Measurements from ENCODE around the gene TCERG1L. TPM values are rescaled to one million over a fixed set of nuclear protein-coding genes. Genes with fewer than 3 reads are reported as not detected.
"Not testable (repeated sequence)": the region's sequence is repeated elsewhere in the genome, so short reads cannot be mapped to it uniquely, and the experiment has no call there.

The TCERG1L gene
- total RNA-seq, 1 donor from 2014 or later: 2.7 TPM

GRCh38 chr10:131323025-131323424 is 11.5 kb upstream of the TCERG1L start:
- H3K9me3 Mint-ChIP-seq: no peaks in the 10 kb centered on the region
- no peak overlapping the region for H3K4me3 Mint-ChIP-seq

GRCh38 chr10:131322575-131322974 is 11.1 kb upstream of the TCERG1L start:
- H3K27me3 Mint-ChIP-seq: peaks cover 65% of the 10 kb centered on the region
- not testable (repeated sequence) for H3K4me1 Mint-ChIP-seq (ENCODE audit: unreplicated experiment); H3K36me3 Mint-ChIP-seq; H3K27ac Mint-ChIP-seq; H3K9me3 Mint-ChIP-seq; DNase-seq (ENCODE audit: extremely low spot score, unreplicated experiment); H3K4me3 Mint-ChIP-seq

More at GRCh38 chr10:131323025-131323424, 11.5 kb upstream of the TCERG1L start:
- no peaks in the 10 kb centered on the region for H3K36me3 Mint-ChIP-seq
- no peak for TF ChIP-seq CTCF (conservative IDR thresholded peaks at IDR 0.05)
- no peak for DNase-seq (ENCODE audit: extremely low spot score, unreplicated experiment)
- H3K4me1 Mint-ChIP-seq (ENCODE audit: unreplicated experiment): no peaks in the 10 kb centered on the region
- H3K27ac Mint-ChIP-seq: no peak overlapping the region
- peaks cover 67% of the 10 kb centered on the region for H3K27me3 Mint-ChIP-seq

GRCh38 chr10:131320860-131321604 is 9.5 kb upstream of the TCERG1L start:
- H3K27me3 Mint-ChIP-seq: peaks cover 56% of the 10 kb centered on the region
- DNase-seq (ENCODE audit: extremely low spot score, unreplicated experiment): no peak
- H3K9me3 Mint-ChIP-seq: no peaks in the 10 kb centered on the region
- no peaks in the 10 kb centered on the region for H3K36me3 Mint-ChIP-seq
- no peak overlapping the region for H3K4me3 Mint-ChIP-seq
- no peak for TF ChIP-seq CTCF (conservative IDR thresholded peaks at IDR 0.05)
- no peak overlapping the region for H3K27ac Mint-ChIP-seq
- peaks cover 4% of the 10 kb centered on the region for H3K4me1 Mint-ChIP-seq (ENCODE audit: unreplicated experiment)

- Mint-ChIP-seq H3K4me3 (no peak overlapping the region), H3K27ac (no peak overlapping the region), H3K9me3 (no peaks in the 10 kb centered on the region), H3K36me3 (no peaks in the 10 kb centered on the region), H3K27me3 (peaks cover 59% of the 10 kb centered on the region), H3K4me1 (ENCODE audit: unreplicated experiment) (peaks cover 7% of the 10 kb centered on the region)
- TF ChIP-seq CTCF (conservative IDR thresholded peaks at IDR 0.05): no peak
- DNase-seq (ENCODE audit: extremely low spot score, unreplicated experiment): no peak
Observed at GRCh38 chr10:131318814-131319213, 7.3 kb upstream of the TCERG1L start.

GRCh38 chr10:131318291-131318690 is 6.8 kb upstream of the TCERG1L start:
- Mint-ChIP-seq H3K4me3 (no peak overlapping the region), H3K27ac (no peak overlapping the region), H3K36me3 (no peaks in the 10 kb centered on the region), H3K27me3 (peaks cover 55% of the 10 kb centered on the region), H3K9me3 (no peaks in the 10 kb centered on the region), H3K4me1 (ENCODE audit: unreplicated experiment) (peaks cover 7% of the 10 kb centered on the region)
- no peak for DNase-seq (ENCODE audit: extremely low spot score, unreplicated experiment)
- TF ChIP-seq CTCF (conservative IDR thresholded peaks at IDR 0.05): no peak

GRCh38 chr10:131316321-131317075 is 5.0 kb upstream of the TCERG1L start:
- H3K4me3 Mint-ChIP-seq: no peak overlapping the region
- H3K9me3 Mint-ChIP-seq: no peaks in the 10 kb centered on the region
- DNase-seq (ENCODE audit: extremely low spot score, unreplicated experiment): no peak
- no peak overlapping the region for H3K27ac Mint-ChIP-seq
- H3K27me3 Mint-ChIP-seq: peaks cover 49% of the 10 kb centered on the region
- H3K4me1 Mint-ChIP-seq (ENCODE audit: unreplicated experiment): peaks cover 14% of the 10 kb centered on the region
- no peak for TF ChIP-seq CTCF (conservative IDR thresholded peaks at IDR 0.05)
- H3K36me3 Mint-ChIP-seq: no peaks in the 10 kb centered on the region

Data from type B pancreatic cell (in vitro differentiated cells).